Aorta (tissue), 5 donors: ENCODE measurements around the gene ACTR10. TPM values are rescaled to one million over a fixed set of nuclear protein-coding genes. Genes with fewer than 3 reads are reported as not detected.

Experiments used
- ATAC-seq: fragments of 200-7000 bp; cut with Tn5 transposase; one replicate; pipeline ENCODE4 v1.9.1; 2022; ENCODE audit warnings: moderate library complexity; ENCODE audit not compliant: low FRiP score
- DNase-seq, 2 donors: peaks; one replicate each; pipeline ENCODE4 v3.0.0-alpha.2; 2020
- H3K27ac ChIP-seq, 2 donors: one replicate each; pipeline ENCODE4 v1.5.1; 2013; ENCODE audit warnings: low read length in 2 of 2, mild to moderate bottlenecking in 2 of 2, moderate library complexity in 2 of 2, control low read depth in 1 of 2, inconsistent platforms in 1 of 2, low read depth in 1 of 2
- H3K27me3 ChIP-seq, 2 donors: one replicate each; pipeline ENCODE4 v1.6.1; 2013; ENCODE audit warnings: control low read depth in 1 of 2, low read length in 1 of 2, mild to moderate bottlenecking in 1 of 2, moderate library complexity in 1 of 2; ENCODE audit not compliant: insufficient read depth in 2 of 2, control insufficient read depth in 1 of 2
- H3K36me3 ChIP-seq, 2 donors: one replicate each; pipeline ENCODE4 v1.6.1; 2013; ENCODE audit warnings: control low read depth in 1 of 2, low read length in 1 of 2, mild to moderate bottlenecking in 1 of 2; ENCODE audit not compliant: insufficient read depth in 2 of 2, control insufficient read depth in 1 of 2
- H3K4me1 ChIP-seq, 2 donors: one replicate each; pipeline ENCODE4 v1.6.1; 2013; ENCODE audit warnings: low read length in 2 of 2, control low read depth in 1 of 2, mild to moderate bottlenecking in 1 of 2, moderate library complexity in 1 of 2; ENCODE audit not compliant: insufficient read depth in 2 of 2, control insufficient read depth in 1 of 2
- H3K4me3 ChIP-seq, 2 donors: one replicate each; pipeline ENCODE4 v1.5.1; 2013; ENCODE audit warnings: low read length in 2 of 2, control low read depth in 1 of 2, mild to moderate bottlenecking in 1 of 2
- H3K9me3 ChIP-seq: one replicate; pipeline ENCODE4 v1.6.1; 2013; ENCODE audit warnings: mild to moderate bottlenecking, low read length; ENCODE audit not compliant: control insufficient read depth
- WGBS, 2 donors: extraction: QIAGEN DNeasy Blood & Tissue Kit; methylation state at CpG; one replicate each; pipeline ENCODE4 v1.1.7; 2013; 5-methylcytosine and 5-hydroxymethylcytosine counted together
- intact Hi-C, 2 donors: fragments of 100-400 bp; cut with DNase I; formaldehyde crosslinking; loops; one replicate each; pipeline versions ENCODE4 v1.14.2 to v1.15.0; 2022
- polyA plus RNA-seq, 2 donors: library from polyadenylated mRNA; stranded (reverse); fragments of 200-250 nt; gene quantifications; one replicate each; pipeline ENCODE4 v1.2.3, GENCODE V29; 2013
- total RNA-seq, 2 donors: library from RNA; stranded (reverse); fragmentation: NEBNext Ultra II Directional; extraction: Animal tissue kit (Norgen Biotek cat#: 25700); gene quantifications; one replicate each; pipeline ENCODE4 v1.2.1, GENCODE V29; 2021
- donor health status: healthy with polysubstance abuse.
- donor health status: Bipolar disorder and iron deficiency.
- donor health status: DM: no; HTN: no; CAD: no.
- donor health status: DM: no; HTN: no; CAD: no.
- donor health status: DM: yes; HTN: yes; CAD: no.

Gene ACTR10
- total and polyA plus RNA-seq, 4 donors, result 47.3 to 95.6 (median 69.9) TPM

GRCh38 chr14:58272588-58273372 lies 72.8 kb downstream of the ACTR10 start:
- no peak overlapping the region for H3K4me3 ChIP-seq
- H3K27ac ChIP-seq, result no peak overlapping the region
- intact Hi-C loops, result no loop called here
- DNase-seq (no peak), ATAC-seq (peak; percentile 38)
- H3K36me3 ChIP-seq, result peaks cover 0 to 3% of the 10 kb centered on the region in 2 donors
- no peaks in the 10 kb centered on the region for H3K27me3 ChIP-seq
- WGBS, 2 donors, result 47 to 56% methylated on average over 4 of the region's 4 CpGs
- H3K9me3 ChIP-seq, result no peaks in the 10 kb centered on the region
- H3K4me1 ChIP-seq, result peaks cover 0 to 2% of the 10 kb centered on the region in 2 donors

GRCh38 chr14:58274881-58275280 lies 74.9 kb downstream of the ACTR10 start:
- intact Hi-C loops, result no loop called here
- peaks cover 0 to 3% of the 10 kb centered on the region in 2 donors for H3K36me3 ChIP-seq
- no peak for ATAC-seq
- H3K4me1 ChIP-seq, result peaks cover 0 to 2% of the 10 kb centered on the region in 2 donors
- H3K27me3 ChIP-seq, result no peaks in the 10 kb centered on the region
- no peak overlapping the region for H3K27ac ChIP-seq
- no peaks in the 10 kb centered on the region for H3K9me3 ChIP-seq
- H3K4me3 ChIP-seq, result no peak overlapping the region
- DNase-seq, result no peak

- H3K9me3 ChIP-seq, result no peaks in the 10 kb centered on the region
- H3K27me3 ChIP-seq, result no peaks in the 10 kb centered on the region
- DNase-seq, result no peak
- intact Hi-C loops, result no loop called here
- 76 to 81% methylated on average over 2 of the region's 2 CpGs for WGBS, 2 donors
- H3K27ac ChIP-seq, result no peak overlapping the region
- no peak overlapping the region for H3K4me3 ChIP-seq
- peaks cover 0 to 3% of the 10 kb centered on the region in 2 donors for H3K36me3 ChIP-seq
- peaks cover 0 to 2% of the 10 kb centered on the region in 2 donors for H3K4me1 ChIP-seq
- no peak for ATAC-seq
Measured at GRCh38 chr14:58275527-58276190, 75.7 kb downstream of the ACTR10 start.

- no peak overlapping the region for H3K27ac ChIP-seq
- H3K4me3 ChIP-seq, result no peak overlapping the region
- WGBS, 2 donors, result 65 to 76% methylated on average over 1 of the region's 1 CpG
- peaks cover 0 to 3% of the 10 kb centered on the region in 2 donors for H3K36me3 ChIP-seq
- intact Hi-C loops, result no loop called here
- H3K27me3 ChIP-seq, result no peaks in the 10 kb centered on the region
- H3K9me3 ChIP-seq, result no peaks in the 10 kb centered on the region
- no peak for DNase-seq
- no peak for ATAC-seq
- H3K4me1 ChIP-seq, result peaks cover 0 to 4% of the 10 kb centered on the region in 2 donors
Measured at GRCh38 chr14:58276208-58276607, 76.3 kb downstream of the ACTR10 start.

- H3K27me3 ChIP-seq, result no peaks in the 10 kb centered on the region
- no peak for DNase-seq
- WGBS, 2 donors, result 89 to 91% methylated on average over 8 of the region's 8 CpGs
- no peak overlapping the region for H3K4me3 ChIP-seq
- no peaks in the 10 kb centered on the region for H3K9me3 ChIP-seq
- ATAC-seq, result no peak
- no peak overlapping the region for H3K27ac ChIP-seq
- H3K36me3 ChIP-seq, result peaks cover 0 to 3% of the 10 kb centered on the region in 2 donors
- H3K4me1 ChIP-seq, result peaks cover 1 to 5% of the 10 kb centered on the region in 2 donors
- intact Hi-C loops, result no loop called here
Measured at GRCh38 chr14:58278177-58278576, 78.2 kb downstream of the ACTR10 start.

GRCh38 chr14:58280954-58281787 lies 81.2 kb downstream of the ACTR10 start:
- no peaks in the 10 kb centered on the region for H3K9me3 ChIP-seq
- ATAC-seq, result peak; percentile 68
- peaks cover 2 to 4% of the 10 kb centered on the region in 2 donors for H3K36me3 ChIP-seq
- intact Hi-C loops, result no loop called here
- no peak overlapping the region for H3K4me3 ChIP-seq
- peaks cover 1 to 12% of the 10 kb centered on the region in 2 donors for H3K4me1 ChIP-seq
- H3K27ac ChIP-seq, result peak overlapping the region; percentile 32 to 82
- peak in 1 of 2 donors; percentile 56 for DNase-seq
- WGBS, 2 donors, result 2 to 3% methylated on average over 4 of the region's 4 CpGs
- no peaks in the 10 kb centered on the region for H3K27me3 ChIP-seq

GRCh38 chr14:58281969-58282368 lies 82.0 kb downstream of the ACTR10 start:
- intact Hi-C loops, result no loop called here
- H3K4me1 ChIP-seq, result peaks cover 1 to 12% of the 10 kb centered on the region in 2 donors
- WGBS, 2 donors, result 44 to 47% methylated on average over 3 of the region's 3 CpGs
- peaks cover 0 to 4% of the 10 kb centered on the region in 2 donors for H3K36me3 ChIP-seq
- H3K27ac ChIP-seq, result no peak overlapping the region
- DNase-seq, result no peak
- H3K9me3 ChIP-seq, result no peaks in the 10 kb centered on the region
- H3K27me3 ChIP-seq, result no peaks in the 10 kb centered on the region
- H3K4me3 ChIP-seq, result no peak overlapping the region
- ATAC-seq, result no peak

GRCh38 chr14:58282925-58283593 lies 83.1 kb downstream of the ACTR10 start:
- H3K27ac ChIP-seq, result no peak overlapping the region
- intact Hi-C loops, result no loop called here
- no peak overlapping the region for H3K4me3 ChIP-seq
- ATAC-seq (no peak), DNase-seq (no peak)
- H3K4me1 ChIP-seq, result peaks cover 2 to 12% of the 10 kb centered on the region in 2 donors
- peaks cover 0 to 4% of the 10 kb centered on the region in 2 donors for H3K36me3 ChIP-seq
- WGBS, 2 donors, result 43 to 44% methylated on average over 4 of the region's 4 CpGs
- no peaks in the 10 kb centered on the region for H3K27me3 ChIP-seq
- no peaks in the 10 kb centered on the region for H3K9me3 ChIP-seq
